ENCODE data around the gene ZNF277. TPM values are rescaled to one million over a fixed set of nuclear protein-coding genes. Genes with fewer than 3 reads are reported as not detected.
"Not testable (repeated sequence)": the region's sequence is repeated elsewhere in the genome, so short reads cannot be mapped to it uniquely, and the experiment has no call there.

Gene ZNF277
- total RNA-seq, 2 donors from 2014 or later = 20.3 to 20.4 TPM

- Histone ChIP-seq H3K27me3 (ENCODE audit: control insufficient read depth, insufficient read depth, low read length, poor library complexity, severe bottlenecking) (no peaks in the 10 kb centered on the region), H3K9ac (ENCODE audit: extremely low read depth, low read length, poor library complexity, severe bottlenecking) (no peak overlapping the region), H3K4me3 (ENCODE audit: low read length) (no peak overlapping the region), H3K36me3 (ENCODE audit: control insufficient read depth, insufficient read depth, low read length) (peaks cover 14% of the 10 kb centered on the region), H3K4me1 (ENCODE audit: control insufficient read depth, insufficient read depth, low read length) (no peaks in the 10 kb centered on the region), H3K27ac (ENCODE audit: low read depth, low read length) (no peak overlapping the region), H3K9me3 (ENCODE audit: control insufficient read depth, low read length) (peaks cover 16% of the 10 kb centered on the region)
- Mint-ChIP-seq H3K27ac (no peak overlapping the region), H3K9me3 (peaks cover 17% of the 10 kb centered on the region), H3K27me3 (ENCODE audit: insufficient read depth) (no peaks in the 10 kb centered on the region), H3K4me3 (no peak overlapping the region), H3K4me1 (peaks cover 11% of the 10 kb centered on the region), H3K36me3 (ENCODE audit: low read depth) (peaks cover 27% of the 10 kb centered on the region)
- WGBS, 2 experiments (ENCODE audit: insufficient coverage in 1 of 2, insufficient read length in 1 of 2) = 72 to 100% methylated on average over 1 to 2 of the region's 2 CpGs
- TF ChIP-seq, protein P1, sequence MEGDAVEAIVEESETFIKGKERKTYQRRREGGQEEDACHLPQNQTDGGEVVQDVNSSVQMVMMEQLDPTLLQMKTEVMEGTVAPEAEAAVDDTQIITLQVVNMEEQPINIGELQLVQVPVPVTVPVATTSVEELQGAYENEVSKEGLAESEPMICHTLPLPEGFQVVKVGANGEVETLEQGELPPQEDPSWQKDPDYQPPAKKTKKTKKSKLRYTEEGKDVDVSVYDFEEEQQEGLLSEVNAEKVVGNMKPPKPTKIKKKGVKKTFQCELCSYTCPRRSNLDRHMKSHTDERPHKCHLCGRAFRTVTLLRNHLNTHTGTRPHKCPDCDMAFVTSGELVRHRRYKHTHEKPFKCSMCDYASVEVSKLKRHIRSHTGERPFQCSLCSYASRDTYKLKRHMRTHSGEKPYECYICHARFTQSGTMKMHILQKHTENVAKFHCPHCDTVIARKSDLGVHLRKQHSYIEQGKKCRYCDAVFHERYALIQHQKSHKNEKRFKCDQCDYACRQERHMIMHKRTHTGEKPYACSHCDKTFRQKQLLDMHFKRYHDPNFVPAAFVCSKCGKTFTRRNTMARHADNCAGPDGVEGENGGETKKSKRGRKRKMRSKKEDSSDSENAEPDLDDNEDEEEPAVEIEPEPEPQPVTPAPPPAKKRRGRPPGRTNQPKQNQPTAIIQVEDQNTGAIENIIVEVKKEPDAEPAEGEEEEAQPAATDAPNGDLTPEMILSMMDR (conservative IDR thresholded peaks at IDR 0.05) = no peak
- no peak for DNase-seq
Observed at GRCh38 chr7:112306903-112307302, 100.4 kb downstream of the ZNF277 start.

DNA sequence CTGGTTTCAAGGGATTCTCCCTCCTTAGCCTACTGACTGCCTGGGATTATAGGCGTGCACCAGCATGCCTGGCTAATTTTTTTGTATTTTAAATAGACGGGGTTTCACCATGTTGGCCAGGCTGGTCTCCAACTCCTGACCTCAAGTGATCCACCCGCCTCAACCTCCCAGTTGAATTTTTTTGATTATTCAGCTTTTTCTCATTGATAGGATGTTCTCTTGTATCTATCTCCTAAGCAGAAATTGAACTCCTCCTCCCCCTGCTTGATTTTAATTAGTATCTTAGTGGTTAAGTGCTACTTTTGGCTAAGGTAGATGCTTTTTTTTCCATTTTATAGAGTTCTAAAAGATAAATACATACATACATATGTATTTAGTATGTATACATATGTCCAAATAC, 101.0 kb downstream of the ZNF277 start:
- TF ChIP-seq, protein P1 (conservative IDR thresholded peaks at IDR 0.05) = no peak
- WGBS, 2 experiments (ENCODE audit: insufficient coverage in 1 of 2, insufficient read length in 1 of 2) = 96 to 100% methylated on average over 3 of the region's 3 CpGs
- Mint-ChIP-seq H3K4me1 (peaks cover 10% of the 10 kb centered on the region), H3K9me3 (peaks cover 17% of the 10 kb centered on the region), H3K4me3 (no peak overlapping the region), H3K27ac (no peak overlapping the region), H3K27me3 (ENCODE audit: insufficient read depth) (no peaks in the 10 kb centered on the region), H3K36me3 (ENCODE audit: low read depth) (peaks cover 27% of the 10 kb centered on the region)
- no peak overlapping the region for H3K4me3 ChIP-seq (ENCODE audit: low read length)
- H3K27me3 ChIP-seq (ENCODE audit: control insufficient read depth, insufficient read depth, low read length, poor library complexity, severe bottlenecking) = no peaks in the 10 kb centered on the region
- peaks cover 14% of the 10 kb centered on the region for H3K36me3 ChIP-seq (ENCODE audit: control insufficient read depth, insufficient read depth, low read length)
- H3K9me3 ChIP-seq (ENCODE audit: control insufficient read depth, low read length) = peaks cover 16% of the 10 kb centered on the region
- H3K4me1 ChIP-seq (ENCODE audit: control insufficient read depth, insufficient read depth, low read length) = no peaks in the 10 kb centered on the region
- no peak for DNase-seq
- H3K27ac ChIP-seq (ENCODE audit: low read depth, low read length) = no peak overlapping the region
- no peak overlapping the region for H3K9ac ChIP-seq (ENCODE audit: extremely low read depth, low read length, poor library complexity, severe bottlenecking)

- 91 to 100% methylated on average over 2 of the region's 3 CpGs for WGBS, 2 experiments (ENCODE audit: insufficient coverage in 1 of 2, insufficient read length in 1 of 2)
- H3K27ac Mint-ChIP-seq = no peak overlapping the region
- Histone ChIP-seq H3K9me3 (ENCODE audit: control insufficient read depth, low read length) (peaks cover 16% of the 10 kb centered on the region), H3K27ac (ENCODE audit: low read depth, low read length) (no peak overlapping the region), H3K4me1 (ENCODE audit: control insufficient read depth, insufficient read depth, low read length) (no peaks in the 10 kb centered on the region), H3K4me3 (ENCODE audit: low read length) (no peak overlapping the region), H3K27me3 (ENCODE audit: control insufficient read depth, insufficient read depth, low read length, poor library complexity, severe bottlenecking) (no peaks in the 10 kb centered on the region), H3K36me3 (ENCODE audit: control insufficient read depth, insufficient read depth, low read length) (peaks cover 16% of the 10 kb centered on the region), H3K9ac (ENCODE audit: extremely low read depth, low read length, poor library complexity, severe bottlenecking) (no peak overlapping the region)
- peaks cover 30% of the 10 kb centered on the region for H3K36me3 Mint-ChIP-seq (ENCODE audit: low read depth)
- no peak for DNase-seq
- no peak overlapping the region for H3K4me3 Mint-ChIP-seq
- no peaks in the 10 kb centered on the region for H3K4me1 Mint-ChIP-seq
- no peaks in the 10 kb centered on the region for H3K27me3 Mint-ChIP-seq (ENCODE audit: insufficient read depth)
- H3K9me3 Mint-ChIP-seq = peaks cover 17% of the 10 kb centered on the region
- TF ChIP-seq, protein P1 (conservative IDR thresholded peaks at IDR 0.05) = no peak
Observed at GRCh38 chr7:112308974-112309373, 102.5 kb downstream of the ZNF277 start.

DNA sequence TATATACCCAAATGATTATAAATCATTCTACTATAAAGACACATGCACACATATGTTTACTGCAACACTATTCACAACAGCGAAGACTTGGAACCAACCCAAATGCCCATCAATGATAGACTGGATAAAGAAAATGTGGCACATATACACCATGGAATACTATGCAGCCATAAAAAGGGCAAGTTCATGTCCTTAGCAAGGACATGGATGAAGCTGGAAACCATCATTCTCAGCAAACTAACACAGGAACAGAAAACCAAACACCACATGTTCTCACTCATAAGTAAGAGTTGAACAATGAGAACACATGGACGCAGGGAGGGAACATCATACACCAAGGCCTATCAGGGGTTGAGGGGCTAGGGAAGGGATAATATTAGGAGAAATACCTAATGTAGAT, 110.3 kb downstream of the ZNF277 start:
- H3K36me3 Mint-ChIP-seq (ENCODE audit: low read depth) = peaks cover 39% of the 10 kb centered on the region
- not testable (repeated sequence) for H3K9ac ChIP-seq (ENCODE audit: extremely low read depth, low read length, poor library complexity, severe bottlenecking); H3K27ac ChIP-seq (ENCODE audit: low read depth, low read length); H3K4me1 ChIP-seq (ENCODE audit: control insufficient read depth, insufficient read depth, low read length); H3K4me3 ChIP-seq (ENCODE audit: low read length); H3K4me1 Mint-ChIP-seq; H3K27ac Mint-ChIP-seq; H3K27me3 ChIP-seq (ENCODE audit: control insufficient read depth, insufficient read depth, low read length, poor library complexity, severe bottlenecking); DNase-seq; H3K9me3 Mint-ChIP-seq; H3K9me3 ChIP-seq (ENCODE audit: control insufficient read depth, low read length); H3K4me3 Mint-ChIP-seq; H3K27me3 Mint-ChIP-seq (ENCODE audit: insufficient read depth)
- WGBS, 2 experiments (ENCODE audit: insufficient coverage in 1 of 2, insufficient read length in 1 of 2) = 89% methylated on average over 2 of the region's 2 CpGs; no CpG with 5 or more reads in 1 of the 2 experiments
- peaks cover 25% of the 10 kb centered on the region for H3K36me3 ChIP-seq (ENCODE audit: control insufficient read depth, insufficient read depth, low read length)

Data from endodermal cell (in vitro differentiated cells).